HFFc6 (cell line): ENCODE measurements around the gene GPR101. TPM values are rescaled to one million over a fixed set of nuclear protein-coding genes. Genes with fewer than 3 reads are reported as not detected.

Source experiments
- DNase-seq: peaks from one replicate; pipeline ENCODE4 v3.0.0-alpha.2; 2018
- H3K27ac Mint-ChIP-seq: 2 replicates; pipeline ENCODE4 v1.8.0; 2020; ENCODE audit warnings: mild to moderate bottlenecking, mixed read lengths
- H3K27me3 Mint-ChIP-seq: 2 replicates; pipeline ENCODE4 v1.8.0; 2021; ENCODE audit warnings: mild to moderate bottlenecking, moderate library complexity, mixed read lengths; ENCODE audit not compliant: insufficient read depth
- H3K36me3 Mint-ChIP-seq: 2 replicates; pipeline ENCODE4 v1.8.0; 2021; ENCODE audit warnings: low read depth, mixed read lengths
- H3K4me1 Mint-ChIP-seq: 2 replicates; pipeline ENCODE4 v1.8.0; 2020; ENCODE audit warnings: low read depth, mixed read lengths
- H3K4me3 Mint-ChIP-seq: 2 replicates; pipeline ENCODE4 v1.8.0; 2020; ENCODE audit warnings: mild to moderate bottlenecking, moderate library complexity, mixed read lengths
- H3K9me3 Mint-ChIP-seq: 2 replicates; pipeline ENCODE4 v1.8.0; 2020; ENCODE audit warnings: mild to moderate bottlenecking, mixed read lengths
- total RNA-seq, 6 experiments: library from RNA; stranded (reverse); fragmentation: NEBNext Ultra II Directional; extraction: Animal tissue kit (Norgen Biotek cat#: 25700); gene quantifications; 2 replicates in 1 of 6; 3 replicates in 5 of 6; pipeline ENCODE4 v1.2.3, GENCODE V29; 2021
- TF ChIP-seq, protein P1 (sequence below): fragments of 200-600 bp; sonication (generic); IDR thresholded peaks from 2 replicates; pipeline ENCODE4 v1.5.0; 2021; ENCODE audit warnings: antibody characterized with exemption, mild to moderate bottlenecking

Gene GPR101
- total RNA-seq, 6 experiments from 2014 or later, result not detected

DNA sequence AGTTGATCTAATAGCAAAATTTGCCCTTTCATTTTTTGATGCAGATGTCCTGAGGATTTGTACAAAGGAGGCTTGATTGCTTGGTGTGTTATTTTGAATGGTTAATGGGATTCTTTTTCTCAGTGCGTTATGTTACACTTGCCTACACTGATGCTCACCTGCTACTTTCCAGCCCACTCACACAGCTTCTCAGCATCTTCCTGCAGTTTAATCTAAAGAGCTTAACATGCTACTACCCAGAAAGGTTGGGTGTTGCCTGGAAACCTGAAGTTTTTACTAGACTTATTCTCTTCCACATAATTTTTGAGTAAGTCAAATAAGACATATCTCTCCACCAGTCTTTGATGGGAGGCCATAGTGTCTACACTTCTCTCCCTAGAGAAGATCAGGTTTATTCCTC, 9.9 kb upstream of the GPR101 start:
- DNase-seq, result no peak
- Mint-ChIP-seq H3K27ac (no peak overlapping the region), H3K4me3 (no peak overlapping the region), H3K27me3 (no peaks in the 10 kb centered on the region), H3K36me3 (no peaks in the 10 kb centered on the region), H3K9me3 (no peaks in the 10 kb centered on the region), H3K4me1 (no peaks in the 10 kb centered on the region)
- TF ChIP-seq, protein P1, sequence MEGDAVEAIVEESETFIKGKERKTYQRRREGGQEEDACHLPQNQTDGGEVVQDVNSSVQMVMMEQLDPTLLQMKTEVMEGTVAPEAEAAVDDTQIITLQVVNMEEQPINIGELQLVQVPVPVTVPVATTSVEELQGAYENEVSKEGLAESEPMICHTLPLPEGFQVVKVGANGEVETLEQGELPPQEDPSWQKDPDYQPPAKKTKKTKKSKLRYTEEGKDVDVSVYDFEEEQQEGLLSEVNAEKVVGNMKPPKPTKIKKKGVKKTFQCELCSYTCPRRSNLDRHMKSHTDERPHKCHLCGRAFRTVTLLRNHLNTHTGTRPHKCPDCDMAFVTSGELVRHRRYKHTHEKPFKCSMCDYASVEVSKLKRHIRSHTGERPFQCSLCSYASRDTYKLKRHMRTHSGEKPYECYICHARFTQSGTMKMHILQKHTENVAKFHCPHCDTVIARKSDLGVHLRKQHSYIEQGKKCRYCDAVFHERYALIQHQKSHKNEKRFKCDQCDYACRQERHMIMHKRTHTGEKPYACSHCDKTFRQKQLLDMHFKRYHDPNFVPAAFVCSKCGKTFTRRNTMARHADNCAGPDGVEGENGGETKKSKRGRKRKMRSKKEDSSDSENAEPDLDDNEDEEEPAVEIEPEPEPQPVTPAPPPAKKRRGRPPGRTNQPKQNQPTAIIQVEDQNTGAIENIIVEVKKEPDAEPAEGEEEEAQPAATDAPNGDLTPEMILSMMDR, result no peak

DNA sequence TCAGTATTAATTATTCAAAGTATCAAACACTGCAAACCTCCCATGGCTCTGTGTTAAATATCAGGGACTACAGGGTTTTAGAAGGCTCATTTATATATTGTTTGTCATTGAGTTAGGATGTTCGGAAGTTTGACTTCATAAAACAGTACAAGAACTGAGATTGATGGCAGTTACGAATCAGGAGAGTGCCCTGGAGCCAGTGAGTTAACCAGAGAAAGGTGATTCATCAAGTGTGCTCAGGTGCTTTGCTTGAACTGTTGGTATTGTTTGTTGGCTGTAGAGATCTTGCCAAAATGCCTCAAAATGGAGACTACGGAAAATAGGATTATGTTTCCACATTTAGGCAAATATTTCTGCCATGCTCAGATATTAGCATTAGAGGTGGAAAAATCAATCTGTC, 7.5 kb upstream of the GPR101 start:
- TF ChIP-seq, protein P1, result no peak
- Mint-ChIP-seq H3K36me3 (no peaks in the 10 kb centered on the region), H3K4me1 (no peaks in the 10 kb centered on the region), H3K27me3 (no peaks in the 10 kb centered on the region; the same call in 1 of the 2 replicates), H3K27ac (no peak overlapping the region), H3K4me3 (no peak overlapping the region), H3K9me3 (no peaks in the 10 kb centered on the region)
- no peak for DNase-seq

DNA sequence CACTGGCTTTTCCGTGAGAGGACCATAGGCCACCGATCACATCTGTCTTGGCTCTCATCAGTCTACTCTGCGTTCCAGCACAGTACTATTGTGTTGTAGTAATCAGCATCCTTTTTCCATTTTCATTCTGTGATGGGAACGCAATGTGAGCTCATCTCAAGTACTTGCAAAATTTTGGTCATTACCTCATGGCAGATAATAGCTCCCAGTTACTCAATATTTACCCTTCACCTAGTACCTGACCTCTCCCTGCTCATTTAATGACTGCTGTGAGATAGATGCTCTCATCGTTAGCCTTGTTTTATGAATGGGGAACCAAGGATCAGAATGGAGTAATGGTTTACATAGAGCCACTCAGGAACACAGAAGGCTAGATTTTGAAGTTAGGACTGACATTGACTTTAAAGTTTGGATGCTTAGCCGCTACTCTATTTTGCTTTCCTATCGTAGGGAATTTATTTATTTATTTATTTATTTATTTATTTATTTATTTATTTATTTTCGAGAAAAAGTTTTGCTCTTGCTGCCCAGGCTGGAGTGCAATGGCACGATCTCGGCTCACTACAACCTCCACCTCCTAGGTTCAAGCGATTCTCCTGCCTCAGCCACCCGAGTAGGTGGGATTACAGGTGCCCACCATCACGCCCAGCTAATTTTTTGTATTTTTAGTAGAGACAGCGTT, 6.5 kb upstream of the GPR101 start:
- no peaks in the 10 kb centered on the region for H3K36me3 Mint-ChIP-seq
- H3K9me3 Mint-ChIP-seq, result no peaks in the 10 kb centered on the region
- no peak for DNase-seq
- H3K4me1 Mint-ChIP-seq, result no peaks in the 10 kb centered on the region
- H3K27ac Mint-ChIP-seq, result no peak overlapping the region
- TF ChIP-seq, protein P1, result no peak
- H3K4me3 Mint-ChIP-seq, result no peak overlapping the region
- peaks cover 6% of the 10 kb centered on the region for H3K27me3 Mint-ChIP-seq

DNA sequence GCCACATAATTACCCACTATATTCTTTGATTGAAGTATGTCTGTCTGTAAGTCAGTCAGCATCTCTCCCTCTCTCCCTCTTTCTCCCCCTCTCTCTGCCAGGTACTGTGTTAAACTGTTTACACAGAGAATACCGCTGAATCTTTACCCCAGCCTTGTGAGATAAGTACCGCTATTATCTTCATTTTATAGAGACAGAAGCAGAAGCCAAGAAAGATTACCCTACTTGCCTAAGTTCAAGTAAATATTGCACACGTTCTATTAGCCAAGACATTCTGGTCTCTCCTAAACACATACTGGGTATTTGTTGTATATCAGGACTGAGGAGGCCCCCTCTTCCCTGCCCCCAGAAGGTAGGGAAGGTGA, 695 bp upstream of the GPR101 start:
- H3K27ac Mint-ChIP-seq, result no peak overlapping the region
- H3K4me3 Mint-ChIP-seq, result no peak overlapping the region
- no peak for DNase-seq
- peaks cover 26% of the 10 kb centered on the region for H3K27me3 Mint-ChIP-seq
- H3K4me1 Mint-ChIP-seq, result no peaks in the 10 kb centered on the region
- TF ChIP-seq, protein P1, result no peak
- no peaks in the 10 kb centered on the region for H3K36me3 Mint-ChIP-seq
- no peaks in the 10 kb centered on the region for H3K9me3 Mint-ChIP-seq

DNA sequence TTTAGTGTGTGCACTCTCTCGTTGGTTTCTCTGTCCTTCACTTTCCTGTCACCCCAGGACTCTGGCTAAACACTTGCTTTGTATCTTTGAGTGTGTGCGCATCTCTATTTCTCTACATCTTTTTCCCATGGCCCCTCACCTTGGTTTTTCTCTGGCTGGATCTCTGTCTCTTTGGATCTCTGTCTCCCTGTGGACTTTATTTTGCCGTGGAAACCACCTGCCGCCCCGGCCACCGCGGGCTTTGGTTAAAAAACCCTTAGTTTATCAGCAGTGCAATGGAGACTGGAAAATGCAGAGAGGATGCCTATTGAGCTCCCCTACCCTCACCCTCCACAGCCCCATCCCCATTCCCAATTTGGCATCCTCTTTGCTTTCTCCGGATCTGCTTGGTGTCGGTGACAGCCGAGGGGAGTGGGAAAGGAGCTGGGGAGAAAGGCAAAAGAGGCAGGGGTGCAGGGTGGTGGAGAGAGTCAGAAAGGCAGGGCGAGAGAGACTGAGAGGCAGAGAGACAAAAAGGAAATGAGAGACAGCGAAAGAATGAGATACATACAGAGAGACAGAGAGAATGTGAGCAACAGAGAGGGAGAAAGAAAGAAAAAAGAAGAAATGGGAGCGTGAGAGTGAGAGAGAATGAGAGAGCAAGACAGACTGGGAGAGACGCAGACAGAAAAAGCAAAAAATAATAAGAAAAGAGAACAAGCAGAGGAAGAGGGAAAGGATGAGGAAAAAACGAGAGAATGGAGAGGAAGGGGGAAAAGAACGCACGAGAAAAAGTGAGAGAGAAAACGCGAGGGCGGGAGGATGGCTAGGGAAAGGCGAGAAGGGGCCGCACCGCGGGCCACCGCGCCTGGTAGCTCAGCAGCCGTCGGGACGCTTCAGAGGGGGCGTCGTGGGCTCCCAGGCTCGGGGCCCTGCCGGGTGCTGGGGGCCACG, 688 bp downstream of the GPR101 start:
- TF ChIP-seq, protein P1, result no peak
- H3K4me1 Mint-ChIP-seq, result no peaks in the 10 kb centered on the region
- H3K36me3 Mint-ChIP-seq, result no peaks in the 10 kb centered on the region
- no peaks in the 10 kb centered on the region for H3K9me3 Mint-ChIP-seq
- peaks cover 26% of the 10 kb centered on the region for H3K27me3 Mint-ChIP-seq
- no peak overlapping the region for H3K4me3 Mint-ChIP-seq
- no peak for DNase-seq
- no peak overlapping the region for H3K27ac Mint-ChIP-seq
